IMR-90 (cell line): ENCODE measurements around the gene C12orf56. TPM values are rescaled to one million over a fixed set of nuclear protein-coding genes. Genes with fewer than 3 reads are reported as not detected.

ENCODE experiments used
- ATAC-seq: fragments of 200-7000 bp; cut with Tn5 transposase; 2 replicates; pipeline ENCODE4 v1.9.1; 2020; ENCODE audit warnings: low read depth, mild to moderate bottlenecking, moderate library complexity
- BruUV-seq: library from RNA; stranded (reverse); fragments of 400-500 nt; replicated peaks from 2 replicates; lab custom pipeline; 2021; lab: Mats Ljungman, UMichigan
- CTCF ChIA-PET: fragments of 300-600 bp; formaldehyde crosslinking; extraction: SDS; loops from one replicate; lab custom pipeline; 2021; ENCODE audit warnings: antibody characterized with exemption; lab: Yijun Ruan, JAX
- POLR2A ChIA-PET: fragments of 300-600 bp; sonication (Branson Sonifier 250); formaldehyde crosslinking; loops from one replicate; lab custom pipeline; 2022; ENCODE audit warnings: antibody characterized with exemption; ENCODE audit not compliant: unreplicated experiment; lab: Charles Lee
- DNase-seq: peaks from one replicate; pipeline ENCODE4 v3.0.0; 2013
- H2AFZ ChIP-seq: replicated peaks from 2 replicates; pipeline ENCODE3; 2013; ENCODE audit warnings: low read length, mild to moderate bottlenecking; ENCODE audit not compliant: poor library complexity
- H2AK5ac ChIP-seq: 2 replicates; pipeline ENCODE4 v1.6.1; 2013; ENCODE audit warnings: low read depth, low read length, inconsistent platforms
- H2AK9ac ChIP-seq: replicated peaks from 2 replicates; pipeline ENCODE3; 2013; ENCODE audit warnings: mild to moderate bottlenecking, low read depth, low read length, moderate library complexity; ENCODE audit not compliant: poor library complexity
- H2BK120ac ChIP-seq: 2 replicates; pipeline ENCODE4 v1.6.1; 2013; ENCODE audit warnings: low read depth, low read length, inconsistent platforms
- H2BK15ac ChIP-seq: 3 replicates; pipeline ENCODE4 v1.6.1; 2013; ENCODE audit warnings: low read depth, low read length, inconsistent platforms
- H2BK20ac ChIP-seq: 2 replicates; pipeline ENCODE4 v1.6.1; 2013; ENCODE audit warnings: low read depth, mild to moderate bottlenecking, inconsistent platforms, low read length, moderate library complexity
- H2BK5ac ChIP-seq: 2 replicates; pipeline ENCODE4 v1.6.1; 2013; ENCODE audit warnings: mild to moderate bottlenecking, low read depth, low read length, inconsistent platforms; ENCODE audit not compliant: poor library complexity, severe bottlenecking
- H3K14ac ChIP-seq: replicated peaks from 2 replicates; pipeline ENCODE4 v1.6.1; 2013; ENCODE audit warnings: low read depth, low read length, inconsistent platforms
- H3K18ac ChIP-seq: 2 replicates; pipeline ENCODE4 v1.6.1; 2013; ENCODE audit warnings: low read depth, low read length, control low read depth
- H3K23ac ChIP-seq: 2 replicates; pipeline ENCODE4 v1.6.1; 2013; ENCODE audit warnings: low read depth, low read length, inconsistent platforms
- H3K27ac ChIP-seq: 2 replicates; pipeline ENCODE4 v1.5.1; 2013; ENCODE audit warnings: mild to moderate bottlenecking, control low read depth, low read length; ENCODE audit not compliant: insufficient read depth
- H3K27me3 ChIP-seq: 2 replicates; pipeline ENCODE4 v1.6.1; 2013; ENCODE audit warnings: low read length; ENCODE audit not compliant: control insufficient read depth, insufficient read depth
- H3K36me3 ChIP-seq: 2 replicates; pipeline ENCODE4 v1.6.1; 2013; ENCODE audit warnings: low read length, mixed read lengths; ENCODE audit not compliant: control insufficient read depth, insufficient read depth
- H3K4ac ChIP-seq: 2 replicates; pipeline ENCODE4 v1.6.1; 2013; ENCODE audit warnings: low read depth, low read length, inconsistent platforms
- H3K4me1 ChIP-seq: 2 replicates; pipeline ENCODE4 v1.6.1; 2013; ENCODE audit warnings: low read length, mixed read lengths; ENCODE audit not compliant: control insufficient read depth, insufficient read depth
- H3K4me2 ChIP-seq: 2 replicates; pipeline ENCODE4 v1.6.1; 2013; ENCODE audit warnings: low read depth, mild to moderate bottlenecking, control low read depth, low read length, moderate library complexity
- H3K4me3 ChIP-seq: 2 replicates; pipeline ENCODE4 v1.5.1; 2013; ENCODE audit warnings: low read depth, mild to moderate bottlenecking, control low read depth, low read length, moderate library complexity; ENCODE audit not compliant: insufficient read depth
- H3K56ac ChIP-seq: 2 replicates; pipeline ENCODE4 v1.6.1; 2013; ENCODE audit warnings: low read length, inconsistent platforms; ENCODE audit not compliant: insufficient read depth; ENCODE audit errors: extremely low read depth
- H3K79me1 ChIP-seq, 2 experiments: 2 replicates each; pipeline ENCODE4 v1.6.1; 2013; ENCODE audit warnings: low read length in 2 of 2, inconsistent platforms in 1 of 2, low read depth in 1 of 2
- H3K9ac ChIP-seq: 2 replicates; pipeline ENCODE4 v1.6.1; 2013; ENCODE audit warnings: low read depth, low read length, control low read depth
- H3K9me1 ChIP-seq: 2 replicates; pipeline ENCODE4 v1.6.1; 2013; ENCODE audit warnings: low read length, inconsistent platforms; ENCODE audit not compliant: insufficient read depth
- H3K9me3 ChIP-seq: 2 replicates; pipeline ENCODE4 v1.6.1; 2013; ENCODE audit warnings: low read length; ENCODE audit not compliant: control insufficient read depth, insufficient read depth
- H4K20me1 ChIP-seq: 2 replicates; pipeline ENCODE4 v1.6.1; 2013; ENCODE audit warnings: low read length, inconsistent platforms; ENCODE audit not compliant: insufficient read depth
- H4K5ac ChIP-seq: 2 replicates; pipeline ENCODE4 v1.6.1; 2013; ENCODE audit warnings: mild to moderate bottlenecking, low read depth, low read length, control low read depth
- H4K8ac ChIP-seq, 2 experiments: 2 replicates each; pipeline ENCODE4 v1.6.1; 2013; ENCODE audit warnings: low read depth in 2 of 2, low read length in 2 of 2, control low read depth in 1 of 2, inconsistent platforms in 1 of 2
- H4K91ac ChIP-seq: 2 replicates; pipeline ENCODE4 v1.6.1; 2013; ENCODE audit warnings: low read depth, low read length, inconsistent platforms; ENCODE audit not compliant: insufficient read depth
- BHLHE40 ChIP-seq: fragments of 150-350 bp; IDR thresholded peaks from 2 replicates; pipeline ENCODE4 v1.6.1; 2016; ENCODE audit warnings: mild to moderate bottlenecking, low read depth, low read length
- CEBPB ChIP-seq: IDR thresholded peaks from 2 replicates; pipeline ENCODE4 v1.6.1; 2012; ENCODE audit warnings: low read depth, low read length, improper control_type of control experiment
- CHD1 ChIP-seq: IDR thresholded peaks from 2 replicates; pipeline ENCODE4 v1.6.1; 2012; ENCODE audit warnings: low read depth, low read length, improper control_type of control experiment
- CTCF ChIP-seq: conservative IDR thresholded peaks from 2 replicates; pipeline ENCODE4 v1.5.1; 2012; ENCODE audit warnings: mild to moderate bottlenecking, low read depth, low read length, improper control_type of control experiment
- ELK1 ChIP-seq: fragments of 150-350 bp; IDR thresholded peaks from 2 replicates; pipeline ENCODE4 v1.6.1; 2016; ENCODE audit warnings: low read depth, mild to moderate bottlenecking, low read length, moderate library complexity, borderline replicate concordance
- FOS ChIP-seq: fragments of 150-350 bp; IDR thresholded peaks from 2 replicates; pipeline ENCODE4 v1.6.1; 2016; ENCODE audit warnings: low read depth, low read length
- MAFK ChIP-seq: IDR thresholded peaks from 2 replicates; pipeline ENCODE4 v1.6.1; 2012; ENCODE audit warnings: low read depth, low read length, improper control_type of control experiment
- MXI1 ChIP-seq: IDR thresholded peaks from 2 replicates; pipeline ENCODE4 v1.6.1; 2012; ENCODE audit warnings: low read depth, mild to moderate bottlenecking, low read length, moderate library complexity, borderline replicate concordance
- NFE2L2 ChIP-seq: fragments of 150-350 bp; IDR thresholded peaks from 2 replicates; pipeline ENCODE4 v1.6.1; 2016; ENCODE audit warnings: low read depth, mild to moderate bottlenecking, low read length
- POLR2A ChIP-seq: IDR thresholded peaks from 2 replicates; pipeline ENCODE4 v1.6.1; 2012; ENCODE audit warnings: mild to moderate bottlenecking, low read depth, low read length
- RAD21 ChIP-seq: IDR thresholded peaks from 2 replicates; pipeline ENCODE4 v1.6.1; 2012; ENCODE audit warnings: low read length, improper control_type of control experiment
- RCOR1 ChIP-seq: IDR thresholded peaks from 2 replicates; pipeline ENCODE4 v1.6.1; 2012; ENCODE audit warnings: mild to moderate bottlenecking, low read length, improper control_type of control experiment; ENCODE audit not compliant: insufficient replicate concordance
- RFX5 ChIP-seq: IDR thresholded peaks from 2 replicates; pipeline ENCODE4 v1.8.0; 2012; ENCODE audit warnings: low read depth, mild to moderate bottlenecking, low read length, moderate library complexity
- SMC3 ChIP-seq: fragments of 150-350 bp; IDR thresholded peaks from 2 replicates; pipeline ENCODE4 v1.6.1; 2016; ENCODE audit warnings: low read depth, mild to moderate bottlenecking, antibody characterized with exemption, low read length, moderate library complexity
- USF2 ChIP-seq: fragments of 150-350 bp; IDR thresholded peaks from 2 replicates; pipeline ENCODE4 v1.6.1; 2017; ENCODE audit warnings: mild to moderate bottlenecking, antibody characterized with exemption, low read length, low read depth
- WGBS, 2 experiments: methylation state at CpG; one replicate each; pipeline versions ENCODE4 v1.1.5 to v1.1.7; 2013; ENCODE audit warnings: missing lambda C conversion rate in 2 of 2; ENCODE audit not compliant: insufficient read length in 1 of 2; ENCODE audit errors: extremely low coverage in 2 of 2; 5-methylcytosine and 5-hydroxymethylcytosine counted together
- dilution Hi-C: fragments of 300-500 bp; cut with HindIII; formaldehyde crosslinking; loops from one replicate; pipeline ENCODE4 v1.14.3; 2018; ENCODE audit warnings: low sequenced_read_pairs; ENCODE audit not compliant: unreplicated experiment
- in situ Hi-C: fragments of 300-500 bp; cut with MboI; formaldehyde crosslinking; loops from 3 replicates; pipeline ENCODE4 v1.14.3; 2019; ENCODE audit warnings: low sequenced_read_pairs, inconsistent platforms, mixed read lengths
- intact Hi-C: fragments of 100-400 bp; cut with micrococcal nuclease; formaldehyde crosslinking; loops from 2 replicates; pipeline ENCODE4 v1.10.0; 2022
- polyA plus RNA-seq, 3 experiments: library from polyadenylated mRNA; depleted of rRNA; stranded (reverse); fragments of >200 nt; gene quantifications; 2 replicates each; pipeline ENCODE4 v1.2.3, GENCODE V29; 2012; ENCODE audit warnings: low replicate concordance in 1 of 3
- total RNA-seq: library from RNA; depleted of rRNA; stranded (reverse); fragments of >200 nt; gene quantifications from 2 replicates; pipeline ENCODE4 v1.2.3, GENCODE V29; 2012

The C12orf56 gene
- total and polyA plus RNA-seq, 2 of the 4 experiments (the other 2 are of a cell fraction): 0.09 TPM; not detected in 1

GRCh38 chr12:64389154-64389553 is 1.4 kb downstream of the C12orf56 start:
- dilution Hi-C loops: no loop called here
- H2AFZ ChIP-seq: no peak overlapping the region
- H4K91ac ChIP-seq: no peak overlapping the region
- H3K36me3 ChIP-seq: no peaks in the 10 kb centered on the region
- H3K9ac ChIP-seq: no peak overlapping the region
- no peaks in the 10 kb centered on the region for H3K79me1 ChIP-seq
- no peak overlapping the region for H3K14ac ChIP-seq
- H3K4me3 ChIP-seq: no peak overlapping the region
- no peak overlapping the region for H2BK5ac ChIP-seq
- no peak overlapping the region for H2BK20ac ChIP-seq
- no peak overlapping the region for H3K4me2 ChIP-seq
- H2AK9ac ChIP-seq: no peak overlapping the region
- ChIA-PET CTCF (no interaction called here), POLR2A (no interaction called here)
- H3K4ac ChIP-seq: no peak overlapping the region
- H3K23ac ChIP-seq: no peak overlapping the region
- no peak overlapping the region for H3K56ac ChIP-seq
- H3K9me1 ChIP-seq: 0 out of 2 replicates have a peak, but pooled peaks cover 2% of the 10 kb centered on the region
- peaks cover 6% of the 10 kb centered on the region; the same call in 1 of the 2 replicates for H3K27me3 ChIP-seq
- TF ChIP-seq MXI1: no peak
- no peak for TF ChIP-seq CTCF
- TF ChIP-seq NFE2L2: no peak
- TF ChIP-seq RAD21: no peak
- TF ChIP-seq POLR2A: no peak
- TF ChIP-seq SMC3: no peak
- TF ChIP-seq RFX5: no peak
- no peak for TF ChIP-seq ELK1
- TF ChIP-seq CEBPB: no peak
- TF ChIP-seq BHLHE40: no peak
- TF ChIP-seq FOS: no peak
- TF ChIP-seq CHD1: no peak
- no peak for TF ChIP-seq MAFK
- TF ChIP-seq USF2: no peak
- no peak for TF ChIP-seq RCOR1
- H3K4me1 ChIP-seq: no peaks in the 10 kb centered on the region
- no peak overlapping the region for H2BK15ac ChIP-seq
- no peak overlapping the region for H4K8ac ChIP-seq
- no peak overlapping the region for H3K18ac ChIP-seq
- H4K20me1 ChIP-seq: no peaks in the 10 kb centered on the region
- ATAC-seq (no peak), DNase-seq (no peak)
- H4K5ac ChIP-seq: no peak overlapping the region
- H2BK120ac ChIP-seq: no peak overlapping the region
- in situ Hi-C loops: no loop called here
- no TSS peak for BruUV-seq
- no peak overlapping the region for H2AK5ac ChIP-seq
- H3K9me3 ChIP-seq: no peaks in the 10 kb centered on the region
- H3K27ac ChIP-seq: no peak overlapping the region
- WGBS, 2 experiments: 86% methylated on average over 8 of the region's 18 CpGs; no CpG with 5 or more reads in 1 of the 2 experiments
- intact Hi-C loops: no loop called here
